ENCODE measurements around the gene OLFM1.
"Not testable (repeated sequence)": the region's sequence is repeated elsewhere in the genome, so short reads cannot be mapped to it uniquely, and the experiment has no call there.

Gene OLFM1

GRCh38 chr9:135108831-135109510 is 21.5 kb downstream of the OLFM1 start:
- no peak for FAIRE-seq

DNA sequence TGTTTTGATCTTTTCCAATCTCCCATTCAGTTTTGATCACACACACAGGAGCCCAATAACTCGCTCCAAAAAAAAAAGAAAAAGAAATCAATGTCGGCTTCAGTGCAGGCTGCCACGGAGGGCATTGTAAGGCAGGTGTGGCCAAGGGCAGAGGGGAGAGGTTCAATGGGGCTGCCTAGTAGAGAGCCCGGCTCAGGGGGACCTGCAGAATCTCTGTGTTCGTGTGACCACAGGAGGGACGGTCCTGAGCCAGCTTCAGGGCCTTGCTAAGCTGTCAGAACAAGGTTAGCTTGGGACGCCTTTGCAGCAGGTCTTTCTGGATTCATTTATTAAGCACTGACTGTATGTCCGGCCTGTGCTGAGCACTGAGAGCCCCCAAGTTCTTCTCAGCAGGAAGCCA is 22.2 kb downstream of the OLFM1 start:
- no peak for FAIRE-seq

GRCh38 chr9:135110416-135110815 is 22.9 kb downstream of the OLFM1 start:
- FAIRE-seq = no peak

DNA sequence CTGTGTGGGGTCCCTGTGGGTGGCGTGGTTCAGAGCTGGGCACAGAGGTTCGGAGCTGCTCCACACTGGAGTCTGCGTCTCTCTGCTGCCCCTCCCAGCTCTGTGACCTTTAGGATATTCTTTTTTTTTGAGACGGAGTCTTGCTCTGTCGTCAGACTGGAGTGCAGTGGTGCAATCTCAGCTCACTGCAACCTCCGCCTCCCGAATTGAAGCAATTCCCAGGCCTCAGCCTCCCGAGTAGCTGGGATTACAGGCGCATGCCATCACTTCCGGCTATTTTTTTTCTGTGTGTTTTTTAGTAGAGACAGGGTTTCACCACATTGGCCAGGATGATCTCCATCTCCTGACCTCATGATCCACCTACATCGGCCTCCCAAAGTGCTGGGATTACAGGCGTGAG is 24.1 kb downstream of the OLFM1 start:
- not testable (repeated sequence) for FAIRE-seq

DNA sequence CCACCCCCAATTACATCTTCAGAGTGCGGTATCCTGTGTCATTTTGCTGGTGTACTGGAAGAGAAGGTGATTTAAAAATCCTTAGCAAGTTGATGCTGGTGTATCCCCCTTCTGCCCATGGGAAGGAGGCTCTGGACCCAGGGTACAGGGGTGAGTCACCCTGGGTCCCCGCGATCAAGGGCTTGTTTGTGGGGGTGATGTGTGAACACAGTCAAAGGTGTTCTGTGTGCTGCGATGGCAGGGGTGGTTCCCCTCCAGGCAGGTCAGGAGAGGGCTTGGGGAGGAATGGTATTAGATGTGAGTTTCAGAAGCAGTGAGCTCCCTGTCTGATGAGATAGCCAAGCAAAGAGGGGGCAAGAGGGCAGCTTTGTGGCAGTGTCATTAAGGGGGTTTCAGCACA is 28.9 kb downstream of the OLFM1 start:
- FAIRE-seq = no peak

DNA sequence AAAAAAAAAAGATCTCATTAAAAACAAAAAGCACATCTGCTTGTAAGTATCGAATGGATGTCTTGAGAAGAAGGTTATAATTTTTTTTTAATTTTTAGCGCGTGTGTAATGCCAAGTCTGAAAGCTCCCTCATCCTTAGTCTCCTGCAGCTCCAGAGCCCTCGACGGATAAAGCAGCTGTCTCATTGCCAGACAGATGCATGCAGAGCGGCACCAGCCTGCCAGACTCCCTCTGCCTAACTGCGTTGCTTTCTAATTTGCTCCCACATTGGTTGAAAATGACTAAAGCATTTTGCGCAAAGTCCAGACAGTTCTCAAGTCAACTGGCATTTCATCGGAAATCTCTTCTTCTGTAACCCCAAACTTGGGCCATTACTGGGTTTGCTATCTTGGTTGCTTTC is 29.4 kb downstream of the OLFM1 start:
- FAIRE-seq = no peak

DNA sequence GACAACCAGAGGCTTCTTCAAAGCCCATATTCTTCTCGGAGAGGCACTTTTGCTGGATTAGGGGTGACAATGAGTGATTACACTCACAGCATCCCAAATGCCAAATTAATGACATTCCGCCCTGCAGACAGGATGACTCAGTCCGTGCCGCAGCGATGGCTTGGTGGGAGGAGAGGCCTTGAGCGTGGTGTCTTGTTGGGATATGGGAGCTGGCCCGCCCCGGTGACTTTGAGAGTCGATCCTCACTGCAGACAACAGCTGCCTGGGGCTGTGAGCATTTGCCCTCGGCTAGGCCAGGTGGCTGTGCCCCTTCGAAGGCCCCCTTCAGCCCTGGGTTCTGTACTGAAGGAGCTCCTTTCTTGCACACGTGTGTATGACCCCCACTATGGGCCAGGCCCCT is 29.8 kb downstream of the OLFM1 start:
- FAIRE-seq = no peak

GRCh38 chr9:135119496-135120064 is 32.1 kb downstream of the OLFM1 start:
- no peak for FAIRE-seq

GRCh38 chr9:135120249-135120648 is 32.8 kb downstream of the OLFM1 start:
- no peak for FAIRE-seq

GRCh38 chr9:135122316-135122715 is 34.8 kb downstream of the OLFM1 start:
- no peak for FAIRE-seq

GRCh38 chr9:135123126-135123772 is 35.8 kb downstream of the OLFM1 start:
- FAIRE-seq = no peak

DNA sequence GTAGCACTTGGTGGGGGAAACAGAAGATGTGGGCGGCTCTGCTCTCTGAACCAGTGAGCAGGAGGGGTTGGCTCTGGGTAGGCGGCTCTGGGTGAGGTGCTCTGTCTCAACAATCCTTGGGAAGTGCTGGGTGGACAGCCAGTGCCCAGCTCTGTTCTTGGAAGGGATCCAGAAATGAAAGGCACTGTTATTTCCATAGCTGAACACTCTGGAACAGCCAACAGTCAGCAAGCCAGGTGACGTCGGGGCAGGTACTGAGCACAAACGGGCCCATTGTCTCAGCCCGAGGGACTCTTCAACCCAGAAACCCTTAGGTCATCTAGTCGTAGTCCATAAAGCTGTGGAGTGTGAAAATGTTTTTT is 36.3 kb downstream of the OLFM1 start:
- no peak for FAIRE-seq

GRCh38 chr9:135126451-135127187 is 39.2 kb downstream of the OLFM1 start:
- no peak for FAIRE-seq

DNA sequence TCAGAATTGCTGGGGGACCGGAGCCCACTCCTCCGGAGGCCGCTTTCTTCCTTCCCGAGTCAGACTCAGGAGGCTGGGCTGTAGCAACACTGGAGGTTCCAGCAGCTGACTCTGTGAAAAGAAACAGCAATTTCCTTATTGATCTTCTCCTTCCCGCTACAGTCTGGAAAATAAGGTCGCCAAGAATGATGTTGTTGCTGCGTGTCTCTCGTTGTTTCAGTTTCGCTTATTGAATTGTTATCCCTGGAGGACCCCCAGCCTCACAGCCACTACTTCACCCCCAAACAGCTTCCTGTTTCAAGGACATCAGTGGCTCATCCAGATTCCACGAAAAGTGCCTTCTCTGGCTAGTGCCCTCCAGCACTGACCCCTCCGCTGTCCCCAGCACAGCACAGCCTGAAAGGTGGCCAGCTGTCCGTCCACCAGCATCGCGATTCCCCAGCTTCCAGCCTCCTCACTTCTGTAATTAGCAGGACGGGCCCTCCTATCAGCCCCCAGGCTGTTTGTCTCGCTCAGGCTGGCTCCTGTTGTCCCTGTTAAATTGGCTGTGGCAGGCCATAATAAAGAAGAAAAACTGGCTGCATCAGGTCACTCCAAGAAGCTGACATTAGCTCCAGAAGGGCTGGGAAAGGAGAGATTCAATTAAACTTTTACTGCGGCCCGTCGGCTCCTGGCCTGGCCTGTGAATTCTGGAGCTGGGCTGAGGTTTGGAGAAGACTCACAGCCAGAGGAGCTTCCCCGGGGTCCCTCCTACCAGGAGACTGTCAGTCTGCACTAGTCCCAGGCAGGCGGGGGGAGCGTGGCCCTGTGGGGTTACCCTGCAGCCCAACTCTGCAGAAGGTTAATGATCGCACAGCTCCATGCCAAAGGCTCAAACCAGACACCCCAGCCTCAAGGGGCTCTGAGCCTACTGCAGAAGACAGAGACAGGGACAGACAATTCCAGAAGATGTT is 40.5 kb downstream of the OLFM1 start:
- no peak for FAIRE-seq

- no peak for FAIRE-seq
Observed at GRCh38 chr9:135129137-135129695, 41.7 kb downstream of the OLFM1 start.

- FAIRE-seq = no peak
Observed at GRCh38 chr9:135130207-135130976, 42.9 kb downstream of the OLFM1 start.

DNA sequence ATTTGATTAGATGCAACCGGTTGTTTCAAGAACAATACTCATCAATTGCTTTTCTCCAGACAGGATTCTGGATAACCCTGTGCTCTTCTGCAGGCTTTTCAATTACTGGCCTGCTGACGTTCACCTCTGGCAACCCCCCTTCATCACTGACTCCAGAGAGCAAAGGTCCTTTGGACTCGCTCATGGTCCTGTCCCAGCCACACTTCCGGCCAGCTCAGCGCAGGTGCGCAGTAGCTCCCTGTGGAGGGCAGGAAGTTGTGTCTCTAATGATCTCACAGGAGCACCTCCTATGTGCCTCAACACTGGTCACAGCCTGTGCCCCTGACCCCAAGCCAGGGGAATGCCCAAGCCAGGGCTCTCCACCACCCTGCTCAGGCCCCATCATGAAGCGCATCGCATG is 44.0 kb downstream of the OLFM1 start:
- FAIRE-seq = no peak

GRCh38 chr9:135132008-135132407 is 44.5 kb downstream of the OLFM1 start:
- FAIRE-seq = no peak

- FAIRE-seq = no peak
Observed at GRCh38 chr9:135134268-135135022, 47.0 kb downstream of the OLFM1 start.

DNA sequence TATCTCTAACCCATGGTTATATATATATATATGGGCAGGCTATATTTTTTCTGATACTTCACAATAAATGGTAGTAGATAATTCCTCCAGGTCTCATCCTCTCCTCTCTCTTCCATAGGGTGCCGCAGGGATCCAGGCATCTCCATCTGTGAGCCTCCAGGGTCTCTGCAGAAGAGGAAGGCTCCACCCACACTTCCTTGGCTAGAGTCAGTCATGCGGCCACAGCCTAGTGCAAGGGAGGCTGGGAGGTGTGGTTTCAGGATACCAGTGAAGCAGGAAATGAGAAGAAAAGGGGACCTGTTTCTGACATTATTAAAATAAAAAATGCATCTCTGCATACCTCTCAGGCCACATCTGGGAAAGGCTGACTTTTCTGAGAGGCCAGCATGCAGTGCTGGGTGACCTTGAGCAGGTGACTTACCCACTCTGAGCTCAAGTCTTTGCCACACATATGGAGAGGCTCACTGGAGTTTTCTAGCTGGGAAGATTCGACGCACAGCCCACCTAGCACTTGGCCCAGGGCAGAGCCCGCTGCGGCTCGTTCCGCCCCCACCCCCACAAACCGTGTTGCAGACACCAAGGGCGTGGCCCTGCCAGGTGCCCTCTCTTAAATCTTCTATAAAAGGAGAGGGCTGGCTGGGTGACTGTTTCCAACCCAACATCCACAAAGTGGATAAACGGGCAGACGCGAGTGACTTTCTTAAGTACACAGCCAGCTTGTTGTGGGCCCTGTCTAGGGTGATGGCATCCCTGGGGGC is 47.9 kb downstream of the OLFM1 start:
- no peak for FAIRE-seq

Data from G401.6 (cell line).